SJSA1 (cell line): ENCODE data around the gene MAVS. TPM values are rescaled to one million over a fixed set of nuclear protein-coding genes. Genes with fewer than 3 reads are reported as not detected.
"Not testable (repeated sequence)": the region's sequence is repeated elsewhere in the genome, so short reads cannot be mapped to it uniquely, and the experiment has no call there.

Experiments used
- DNase-seq, 2 experiments: peaks; one replicate each; pipeline ENCODE4 v3.0.0-alpha.2; 2015 to 2020; ENCODE audit warnings: low spot score in 2 of 2, low read depth in 1 of 2
- H3K27ac ChIP-seq: fragments of 250-450 bp; sonication (Bioruptor Pico); 2 replicates; pipeline ENCODE4 v1.5.1; 2020; ENCODE audit warnings: mild to moderate bottlenecking, moderate library complexity
- H3K27me3 ChIP-seq: fragments of 250-450 bp; sonication (Bioruptor Pico); replicated peaks from 2 replicates; pipeline ENCODE4 v1.5.1; 2020; ENCODE audit warnings: mild to moderate bottlenecking, moderate library complexity
- H3K36me3 ChIP-seq: fragments of 250-450 bp; sonication (Bioruptor Pico); 2 replicates; pipeline ENCODE4 v1.5.1; 2020; ENCODE audit warnings: mild to moderate bottlenecking
- H3K4me1 ChIP-seq: fragments of 250-450 bp; sonication (Bioruptor Pico); replicated peaks from 2 replicates; pipeline ENCODE4 v1.6.1; 2021; ENCODE audit warnings: mild to moderate bottlenecking
- H3K4me3 ChIP-seq: fragments of 250-450 bp; sonication (Bioruptor Pico); 2 replicates; pipeline ENCODE4 v1.5.1; 2020; ENCODE audit warnings: mild to moderate bottlenecking
- H3K9me3 ChIP-seq: fragments of 250-450 bp; sonication (Bioruptor Pico); replicated peaks from 2 replicates; pipeline ENCODE4 v1.5.1; 2020; ENCODE audit warnings: mild to moderate bottlenecking
- total RNA-seq: library from RNA; depleted of rRNA; stranded (reverse); fragments of >200 nt; shearing (Covaris generic); gene quantifications from 2 replicates; pipeline ENCODE4 v1.2.3, GENCODE V29; 2014

MAVS gene
- total RNA-seq, 1 experiment from 2014 or later, result 21.5 TPM

DNA sequence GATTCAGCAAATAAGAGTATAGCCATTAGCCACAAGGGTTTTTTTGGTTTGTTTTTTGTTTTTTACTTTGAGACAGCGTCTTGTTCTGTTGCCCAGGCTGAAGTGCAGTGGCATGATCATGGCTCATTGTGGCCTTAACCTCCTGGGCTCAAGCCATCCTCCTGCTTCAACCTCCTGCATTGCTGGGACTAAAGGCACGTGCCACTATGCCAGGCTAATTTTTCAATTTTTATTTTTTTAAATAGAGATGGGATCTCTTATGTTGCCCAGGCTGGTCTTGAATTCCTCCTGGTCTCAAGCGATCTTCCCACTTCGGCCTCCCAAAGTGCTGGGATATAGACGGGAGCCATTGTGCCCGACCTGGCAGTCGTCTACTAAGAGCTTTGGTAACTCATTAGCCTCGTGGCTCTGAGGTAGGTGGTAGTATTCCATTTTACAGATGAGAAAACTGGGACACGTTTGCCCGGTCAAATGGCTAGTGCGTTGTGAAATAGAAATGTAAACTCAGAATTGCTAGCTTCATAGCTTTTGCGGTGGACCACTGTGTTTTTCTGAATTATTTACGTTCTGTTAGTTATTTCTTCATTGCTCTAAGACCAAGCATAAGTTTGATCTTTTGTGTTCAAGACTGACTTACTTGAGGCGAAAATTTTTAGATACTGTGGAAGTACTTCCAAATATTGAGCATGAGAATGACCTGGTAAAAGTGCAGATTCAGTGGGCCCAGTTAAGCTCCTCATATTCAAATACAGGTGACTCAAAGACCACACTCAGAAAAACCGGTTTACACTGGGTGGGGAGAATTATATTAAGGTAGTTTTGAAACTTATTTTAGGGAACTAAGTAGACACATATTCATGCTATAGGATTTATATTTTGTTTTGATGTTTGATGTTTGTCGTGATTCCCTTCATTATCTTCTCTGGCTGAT lies 44.6 kb downstream of the MAVS start:
- no peak for DNase-seq
- Histone ChIP-seq H3K27me3 (no peaks in the 10 kb centered on the region), H3K36me3 (peaks cover 55% of the 10 kb centered on the region), H3K4me3 (peak overlapping the region; percentile 97), H3K27ac (no peak overlapping the region), H3K9me3 (no peaks in the 10 kb centered on the region), H3K4me1 (peaks cover 23% of the 10 kb centered on the region)

- H3K27me3 ChIP-seq, result no peaks in the 10 kb centered on the region
- peaks cover 65% of the 10 kb centered on the region for H3K36me3 ChIP-seq
- H3K4me1 ChIP-seq, result peaks cover 38% of the 10 kb centered on the region
- H3K27ac ChIP-seq, result no peak overlapping the region
- H3K9me3 ChIP-seq, result no peaks in the 10 kb centered on the region
- H3K4me3 ChIP-seq, result no peak overlapping the region
- no peak for DNase-seq
Observed at GRCh38 chr20:3894796-3895195, 48.2 kb downstream of the MAVS start.

DNA sequence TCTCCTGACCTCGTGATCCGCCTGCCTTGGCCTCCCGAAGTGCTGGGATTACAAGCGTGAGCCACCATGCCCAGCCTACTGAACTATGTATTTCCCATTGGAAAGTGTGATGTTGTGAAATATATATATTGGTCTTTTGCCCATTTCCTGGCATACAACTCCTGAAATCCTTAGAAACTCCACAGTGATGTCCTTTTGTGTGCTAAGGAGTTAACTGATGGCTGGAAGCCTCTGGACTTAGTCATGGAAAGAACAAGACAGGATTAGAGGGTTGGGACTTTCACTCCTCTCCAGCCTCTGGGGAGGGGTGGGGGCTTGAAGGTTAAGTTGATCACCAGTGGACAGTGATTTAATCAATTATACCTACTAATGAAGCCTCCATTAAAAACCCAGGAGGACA lies 49.7 kb downstream of the MAVS start:
- Histone ChIP-seq H3K4me1 (peaks cover 41% of the 10 kb centered on the region), H3K27ac (no peak overlapping the region), H3K27me3 (no peaks in the 10 kb centered on the region), H3K4me3 (no peak overlapping the region), H3K9me3 (no peaks in the 10 kb centered on the region), H3K36me3 (peaks cover 50% of the 10 kb centered on the region)
- DNase-seq, result no peak

DNA sequence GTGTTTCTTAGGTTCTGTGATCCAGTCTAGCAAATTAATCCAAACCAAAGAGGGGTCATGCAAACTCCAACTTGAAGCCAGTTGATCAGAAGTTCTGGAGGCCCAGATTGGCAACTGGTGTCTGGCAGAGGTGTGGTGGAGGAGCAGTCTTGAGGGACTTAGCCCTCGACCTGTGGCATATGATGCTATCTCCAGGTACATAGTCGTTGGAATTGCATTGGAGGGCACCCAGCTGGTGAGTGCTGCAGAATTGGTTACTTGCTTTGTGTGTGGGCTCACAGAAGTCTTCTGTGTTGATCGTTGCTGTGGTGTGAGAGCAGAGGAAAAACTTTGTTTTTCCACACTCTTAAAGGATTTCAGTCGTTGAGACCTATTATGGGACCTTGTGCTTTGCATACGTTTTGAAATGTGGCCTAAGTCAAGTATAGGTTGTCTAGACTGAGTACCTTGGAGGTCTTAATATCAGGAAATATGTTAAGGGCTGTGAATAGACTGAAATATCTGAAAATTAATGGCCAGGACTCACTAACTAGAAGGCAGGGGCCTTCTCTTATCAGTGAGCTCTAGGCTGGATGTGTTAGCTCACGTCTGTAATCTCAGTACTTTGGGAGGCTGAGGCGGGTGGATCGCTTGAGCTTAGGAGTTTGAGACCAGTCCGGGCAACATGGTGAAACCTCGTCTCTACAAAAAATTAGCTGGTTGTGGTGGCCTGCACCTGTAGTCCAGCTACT lies 50.4 kb downstream of the MAVS start:
- Histone ChIP-seq H3K4me1 (peaks cover 34% of the 10 kb centered on the region), H3K27me3 (no peaks in the 10 kb centered on the region), H3K9me3 (no peaks in the 10 kb centered on the region), H3K27ac (no peak overlapping the region), H3K36me3 (peaks cover 43% of the 10 kb centered on the region), H3K4me3 (no peak overlapping the region)
- no peak for DNase-seq

DNA sequence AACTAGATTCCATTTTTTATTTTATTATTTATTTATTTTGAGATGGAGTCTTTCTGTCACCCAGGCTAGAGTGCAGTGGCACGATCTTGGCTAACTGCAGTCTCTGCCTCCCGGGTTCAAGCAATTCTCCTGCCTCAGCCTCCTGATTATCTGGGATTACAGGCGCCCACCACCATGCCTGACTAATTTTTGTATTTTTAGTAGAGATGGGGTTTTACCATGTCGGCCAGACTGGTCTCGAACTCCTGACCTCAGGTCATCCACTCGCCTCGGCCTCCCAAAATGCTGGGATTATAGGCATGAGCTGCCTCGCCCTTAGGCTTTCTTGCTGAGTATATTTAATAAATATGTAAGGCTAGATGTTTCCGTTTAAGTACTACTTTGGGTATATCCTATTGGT lies 51.5 kb downstream of the MAVS start:
- not testable (repeated sequence) for H3K27me3 ChIP-seq, H3K9me3 ChIP-seq, H3K4me3 ChIP-seq, H3K27ac ChIP-seq, DNase-seq
- Histone ChIP-seq H3K4me1 (peaks cover 30% of the 10 kb centered on the region), H3K36me3 (peaks cover 34% of the 10 kb centered on the region)

- no peak for DNase-seq
- H3K27ac ChIP-seq, result peak overlapping the region; percentile 44; the same call in 1 of the 2 replicates
- H3K27me3 ChIP-seq, result no peaks in the 10 kb centered on the region
- no peaks in the 10 kb centered on the region for H3K9me3 ChIP-seq
- H3K4me3 ChIP-seq, result no peak overlapping the region
- H3K4me1 ChIP-seq, result peaks cover 30% of the 10 kb centered on the region
- H3K36me3 ChIP-seq, result peaks cover 34% of the 10 kb centered on the region
Observed at GRCh38 chr20:3898639-3899038, 52.0 kb downstream of the MAVS start.

DNA sequence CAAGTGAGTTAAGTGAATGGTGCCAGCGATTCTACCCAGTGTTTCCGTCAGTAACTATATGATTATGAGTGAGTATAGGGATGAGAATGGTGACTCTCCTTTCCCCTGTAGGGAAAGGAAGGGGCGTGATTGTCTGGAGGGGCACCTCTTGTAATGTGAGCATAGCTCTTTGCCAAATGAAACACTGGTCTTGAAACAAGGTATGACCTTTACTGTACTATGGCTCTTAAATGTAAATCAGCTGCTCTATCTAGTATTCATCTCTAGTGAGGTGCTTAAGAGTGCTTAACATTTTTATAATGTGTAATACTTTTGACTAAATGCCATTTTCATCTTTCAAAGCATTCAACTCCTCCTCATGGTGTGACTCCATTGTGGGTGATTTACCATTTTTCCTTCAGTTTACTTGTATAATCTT lies 53.6 kb downstream of the MAVS start:
- Histone ChIP-seq H3K9me3 (no peaks in the 10 kb centered on the region), H3K36me3 (peaks cover 27% of the 10 kb centered on the region), H3K27me3 (no peaks in the 10 kb centered on the region), H3K4me1 (peaks cover 30% of the 10 kb centered on the region), H3K27ac (no peak overlapping the region), H3K4me3 (no peak overlapping the region)
- no peak for DNase-seq

GRCh38 chr20:3901028-3901705 lies 54.5 kb downstream of the MAVS start:
- DNase-seq, result no peak
- no peak overlapping the region for H3K4me3 ChIP-seq
- H3K27me3 ChIP-seq, result no peaks in the 10 kb centered on the region

DNA sequence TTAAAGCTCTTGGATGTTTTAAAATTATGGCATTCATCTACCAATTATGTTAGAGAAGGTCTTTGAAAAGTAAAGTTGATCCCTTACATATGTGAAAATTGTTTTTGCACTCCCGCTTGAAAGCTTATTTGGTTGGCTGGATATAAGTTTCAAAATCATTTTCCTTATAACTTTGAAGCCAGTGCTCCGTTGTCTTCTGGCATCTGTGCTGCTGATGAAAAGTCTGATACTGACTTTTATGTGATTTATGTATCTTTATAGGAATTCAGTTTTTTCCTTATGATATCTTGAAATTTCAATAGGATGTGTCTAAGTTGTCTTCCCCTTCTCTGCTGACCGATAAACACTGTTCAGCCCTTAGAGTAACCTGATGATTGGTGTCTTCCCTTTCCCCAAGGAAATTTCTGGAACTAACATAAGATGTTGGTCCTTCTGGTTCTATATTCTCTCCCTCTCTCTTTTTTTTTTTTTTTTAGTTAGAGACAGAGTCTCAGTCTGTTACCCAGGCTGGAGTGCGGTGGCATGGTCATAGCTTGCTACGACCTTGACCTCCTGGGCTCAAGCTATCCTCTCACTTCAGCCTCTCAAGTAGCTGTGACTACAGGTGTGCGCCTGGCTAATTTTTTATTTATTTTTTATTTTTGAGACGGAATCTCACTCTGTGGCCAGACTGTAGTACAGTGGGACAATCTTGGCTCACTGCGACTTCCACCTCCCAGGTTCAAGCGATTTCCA lies 55.2 kb downstream of the MAVS start:
- no peak overlapping the region for H3K4me3 ChIP-seq
- no peaks in the 10 kb centered on the region for H3K27me3 ChIP-seq
- peaks cover 20% of the 10 kb centered on the region for H3K36me3 ChIP-seq
- H3K4me1 ChIP-seq, result peaks cover 30% of the 10 kb centered on the region
- no peak for DNase-seq
- no peak overlapping the region for H3K27ac ChIP-seq
- H3K9me3 ChIP-seq, result no peaks in the 10 kb centered on the region

More at GRCh38 chr20:3901028-3901705, 54.5 kb downstream of the MAVS start:
- Histone ChIP-seq H3K9me3 (no peaks in the 10 kb centered on the region), H3K4me1 (peaks cover 30% of the 10 kb centered on the region), H3K27ac (no peak overlapping the region), H3K36me3 (peaks cover 27% of the 10 kb centered on the region)

- no peak overlapping the region for H3K27ac ChIP-seq
- H3K9me3 ChIP-seq, result no peaks in the 10 kb centered on the region
- no peak for DNase-seq
- no peaks in the 10 kb centered on the region for H3K27me3 ChIP-seq
- peaks cover 19% of the 10 kb centered on the region for H3K36me3 ChIP-seq
- peaks cover 30% of the 10 kb centered on the region for H3K4me1 ChIP-seq
- no peak overlapping the region for H3K4me3 ChIP-seq
Observed at GRCh38 chr20:3902446-3902845, 55.8 kb downstream of the MAVS start.

DNA sequence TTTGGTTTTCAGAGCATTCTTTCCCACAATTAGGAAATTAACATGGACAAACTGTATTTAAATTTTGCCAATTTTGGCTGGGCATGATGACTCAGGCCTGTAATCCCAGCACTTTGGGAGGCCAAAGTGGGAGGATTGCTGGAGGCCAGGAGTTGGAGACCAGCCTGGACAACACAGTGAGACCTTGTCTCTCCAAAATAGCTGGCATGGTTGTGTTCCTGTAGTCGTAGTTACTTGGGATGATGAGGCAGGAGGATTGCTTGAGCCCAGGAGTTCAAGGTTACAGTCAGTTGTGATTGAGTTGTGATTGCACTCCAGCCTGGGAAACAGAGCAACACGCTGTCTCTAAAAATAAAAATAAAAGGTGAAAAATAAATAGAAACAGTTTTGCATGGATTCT lies 57.6 kb downstream of the MAVS start:
- Histone ChIP-seq H3K4me1 (peaks cover 13% of the 10 kb centered on the region), H3K4me3 (no peak overlapping the region), H3K27me3 (no peaks in the 10 kb centered on the region), H3K9me3 (no peaks in the 10 kb centered on the region), H3K36me3 (peaks cover 30% of the 10 kb centered on the region), H3K27ac (no peak overlapping the region)
- DNase-seq, result no peak

GRCh38 chr20:3904857-3905256 lies 58.2 kb downstream of the MAVS start:
- Histone ChIP-seq H3K4me3 (no peak overlapping the region), H3K27ac (no peak overlapping the region), H3K27me3 (no peaks in the 10 kb centered on the region), H3K36me3 (peaks cover 37% of the 10 kb centered on the region), H3K9me3 (no peaks in the 10 kb centered on the region), H3K4me1 (peaks cover 8% of the 10 kb centered on the region)
- no peak for DNase-seq
